Measurements from ENCODE around the gene ZBED2. TPM values are rescaled to one million over a fixed set of nuclear protein-coding genes. Genes with fewer than 3 reads are reported as not detected.

The ZBED2 gene
- total and polyA plus RNA-seq, 12 donors: 0.11 TPM; not detected in 11

- Histone ChIP-seq H3K9me3 (replicated peaks in 1 of 3) (no peaks in the 10 kb centered on the region), H3K27ac (no peak overlapping the region), H3K4me3 (no peak overlapping the region), H3K36me3 (replicated peaks in 1 of 2) (no peaks in the 10 kb centered on the region), H3K4me1 (replicated peaks in 1 of 2) (no peaks in the 10 kb centered on the region), H3K27me3 (no peaks in the 10 kb centered on the region)
- TF ChIP-seq POLR2A (IDR thresholded peaks at IDR 0.05): no peak
- TF ChIP-seq CTCF (IDR thresholded peaks at IDR 0.05): no peak
- 65 to 81% (median 75%) methylated on average over 5 of the region's 5 CpGs for WGBS, 4 donors
- DNase-seq: no peak
- intact Hi-C loops (cut with DNase I): no loop called here
Measured at GRCh38 chr3:111592936-111593335, 2.2 kb downstream of the ZBED2 start.

- Histone ChIP-seq H3K27me3 (no peaks in the 10 kb centered on the region), H3K4me3 (no peak overlapping the region), H3K27ac (no peak overlapping the region), H3K4me1 (replicated peaks in 1 of 2) (no peaks in the 10 kb centered on the region), H3K9me3 (replicated peaks in 1 of 3) (no peaks in the 10 kb centered on the region), H3K36me3 (replicated peaks in 1 of 2) (no peaks in the 10 kb centered on the region)
- TF ChIP-seq CTCF (IDR thresholded peaks at IDR 0.05) (no peak), POLR2A (IDR thresholded peaks at IDR 0.05) (no peak)
- no peak for DNase-seq
- intact Hi-C loops (cut with DNase I): no loop called here
Measured at GRCh38 chr3:111592143-111592542, 3.0 kb downstream of the ZBED2 start.

GRCh38 chr3:111591555-111591954 lies 3.6 kb downstream of the ZBED2 start:
- H3K27me3 ChIP-seq: no peaks in the 10 kb centered on the region
- DNase-seq: no peak
- H3K27ac ChIP-seq: no peak overlapping the region
- H3K4me3 ChIP-seq: no peak overlapping the region
- H3K36me3 ChIP-seq (replicated peaks in 1 of 2): no peaks in the 10 kb centered on the region
- 84 to 89% (median 87%) methylated on average over 3 of the region's 3 CpGs for WGBS, 4 donors
- no peaks in the 10 kb centered on the region for H3K9me3 ChIP-seq (replicated peaks in 1 of 3)
- intact Hi-C loops (cut with DNase I): no loop called here
- no peak for TF ChIP-seq CTCF (IDR thresholded peaks at IDR 0.05)
- TF ChIP-seq POLR2A (IDR thresholded peaks at IDR 0.05): no peak
- H3K4me1 ChIP-seq (replicated peaks in 1 of 2): no peaks in the 10 kb centered on the region

GRCh38 chr3:111590143-111590491 lies 5.0 kb downstream of the ZBED2 start:
- 80 to 96% (median 91%) methylated on average over 1 of the region's 1 CpG for WGBS, 4 donors
- no peak for DNase-seq

More at GRCh38 chr3:111590143-111590491, 5.0 kb downstream of the ZBED2 start:
- Histone ChIP-seq H3K27me3 (no peaks in the 10 kb centered on the region), H3K4me1 (replicated peaks in 1 of 2) (no peaks in the 10 kb centered on the region), H3K27ac (no peak overlapping the region), H3K4me3 (no peak overlapping the region), H3K36me3 (replicated peaks in 1 of 2) (no peaks in the 10 kb centered on the region), H3K9me3 (replicated peaks in 1 of 3) (no peaks in the 10 kb centered on the region)
- no peak for TF ChIP-seq CTCF (IDR thresholded peaks at IDR 0.05)
- TF ChIP-seq POLR2A (IDR thresholded peaks at IDR 0.05): no peak
- intact Hi-C loops (cut with DNase I): no loop called here
